ENCODE data around the gene TDRD1.

GRCh38 chr10:114172216-114172615, 6.9 kb upstream of the TDRD1 start:
- TF ChIP-seq SUZ12 (IDR thresholded peaks at IDR 0.05; ENCODE audit: extremely low read depth, insufficient read depth, insufficient read length) (no peak), YY1 (IDR thresholded peaks at IDR 0.05; ENCODE audit: insufficient read depth, insufficient read length) (no peak)

All from NT2/D1 (cell line).